GM12878 (cell line): Measurements from ENCODE around the gene DPYSL3. TPM values are rescaled to one million over a fixed set of nuclear protein-coding genes. Genes with fewer than 3 reads are reported as not detected.

Experiments
- ATAC-seq: fragments of 200-7000 bp; cut with Tn5 transposase; 3 replicates; pipeline ENCODE4 v1.9.1; 2020; ENCODE audit warnings: mild to moderate bottlenecking, moderate library complexity
- BruUV-seq: library from RNA; stranded (reverse); fragments of 400-500 nt; replicated peaks from 2 replicates; lab custom pipeline; 2021; lab: Mats Ljungman, UMichigan
- CTCF ChIA-PET: fragments of 300-600 bp; sonication (Branson Sonifier 250); formaldehyde crosslinking; extraction: SDS; loops from one replicate; lab custom pipeline; 2021; ENCODE audit warnings: inconsistent platforms; lab: Yijun Ruan, JAX
- POLR2A ChIA-PET: fragments of 350-600 bp; formaldehyde crosslinking; extraction: SDS; loops from one replicate; lab custom pipeline; 2021; ENCODE audit warnings: inconsistent platforms; lab: Charles Lee
- RAD21 ChIA-PET: fragments of 300-600 bp; sonication (Branson Sonifier 250); formaldehyde crosslinking; loops from one replicate; lab custom pipeline; 2023; ENCODE audit warnings: antibody characterized with exemption; ENCODE audit not compliant: unreplicated experiment; lab: Charles Lee
- SMC1A ChIA-PET: fragments of 300-600 bp; sonication (Branson Sonifier 250); formaldehyde crosslinking; loops from one replicate; lab custom pipeline; 2023; ENCODE audit not compliant: unreplicated experiment, uncharacterized antibody; lab: Charles Lee
- DNase-seq: peaks from one replicate; pipeline ENCODE4 v3.0.0-alpha.2; 2011; ENCODE audit warnings: low read depth, low spot score
- FAIRE-seq: peaks from 3 replicates; lab custom pipeline; 2011; peaks lifted over from hg19 to GRCh38; lab: Jason Lieb, UNC
- H2AFZ ChIP-seq: 2 replicates; pipeline ENCODE4 v1.6.0; 2011; ENCODE audit warnings: low read depth, low read length, control low read depth; ENCODE audit not compliant: control insufficient read depth
- H3K27ac ChIP-seq: 2 replicates; pipeline ENCODE4 v1.5.1; 2011; ENCODE audit warnings: control low read depth; ENCODE audit not compliant: control insufficient read depth, insufficient read depth
- H3K27me3 ChIP-seq, 2 experiments: replicated peaks in 1 of 2; 2 replicates each; pipeline versions ENCODE4 v1.6.0 to v1.6.1; 2011; ENCODE audit warnings: low read length in 1 of 2; ENCODE audit not compliant: control insufficient read depth in 2 of 2, insufficient read depth in 2 of 2
- H3K36me3 ChIP-seq, 2 experiments: 2 replicates each; pipeline ENCODE4 v1.5.1; 2011; ENCODE audit warnings: low read length in 1 of 2; ENCODE audit not compliant: control insufficient read depth in 2 of 2, insufficient read depth in 2 of 2
- H3K4me1 ChIP-seq: 2 replicates; pipeline ENCODE4 v1.6.1; 2011; ENCODE audit warnings: mild to moderate bottlenecking, low read length, moderate library complexity, mixed read lengths; ENCODE audit not compliant: control insufficient read depth, insufficient read depth
- H3K4me2 ChIP-seq: 2 replicates; pipeline ENCODE4 v1.6.0; 2011; ENCODE audit warnings: control low read depth; ENCODE audit not compliant: control insufficient read depth, insufficient read depth
- H3K4me3 ChIP-seq: fragments of 200-600 bp; sonication (generic); 2 replicates; pipeline ENCODE4 v1.5.1; 2016
- H3K79me2 ChIP-seq: 2 replicates; pipeline ENCODE4 v1.6.0; 2011; ENCODE audit warnings: low read length; ENCODE audit not compliant: control insufficient read depth, insufficient read depth
- H3K9ac ChIP-seq: 2 replicates; pipeline ENCODE4 v1.8.0; 2011; ENCODE audit warnings: low read length, control low read depth, mixed read lengths; ENCODE audit not compliant: control insufficient read depth, insufficient read depth
- H3K9me3 ChIP-seq: replicated peaks from 3 replicates; pipeline ENCODE4 v1.5.1; 2011; ENCODE audit warnings: mild to moderate bottlenecking, low read length; ENCODE audit not compliant: control insufficient read depth, insufficient read depth
- H4K20me1 ChIP-seq: 2 replicates; pipeline ENCODE4 v1.6.0; 2011; ENCODE audit not compliant: control insufficient read depth, insufficient read depth
- BCL3 ChIP-seq: IDR thresholded peaks from 2 replicates; pipeline ENCODE4 v1.6.1; 2011; ENCODE audit warnings: borderline replicate concordance, low read depth, mild to moderate bottlenecking, moderate library complexity, low read length; ENCODE audit not compliant: insufficient read depth, poor library complexity, severe bottlenecking
- CEBPB ChIP-seq, 2 experiments: fragments of 150-350 bp in 1 of 2; IDR thresholded peaks; 2 replicates each; pipeline ENCODE4 v1.6.1; 2012 to 2014; ENCODE audit warnings: low read depth in 2 of 2, low read length in 2 of 2, borderline replicate concordance in 1 of 2, inconsistent platforms in 1 of 2
- FOXK2 ChIP-seq: fragments of 450-650 bp; IDR thresholded peaks from 2 replicates; pipeline ENCODE4 v1.6.1; 2017; ENCODE audit warnings: mild to moderate bottlenecking, moderate library complexity
- JUNB ChIP-seq: IDR thresholded peaks from 2 replicates; pipeline ENCODE4 v1.6.1; 2016; ENCODE audit warnings: antibody characterized with exemption, mild to moderate bottlenecking
- KAT2A ChIP-seq: conservative IDR thresholded peaks from 2 replicates; pipeline ENCODE4 v1.6.1; 2011; ENCODE audit warnings: low read depth, low read length; ENCODE audit not compliant: control insufficient read depth
- MEF2B ChIP-seq: fragments of 450-650 bp; IDR thresholded peaks from 2 replicates; pipeline ENCODE4 v1.6.1; 2018; ENCODE audit warnings: mild to moderate bottlenecking, moderate library complexity; ENCODE audit not compliant: partially characterized antibody, poor library complexity, severe bottlenecking
- MYB ChIP-seq: fragments of 150-350 bp; IDR thresholded peaks from 2 replicates; pipeline ENCODE4 v1.6.1; 2014; ENCODE audit warnings: mild to moderate bottlenecking, low read depth, low read length, borderline replicate concordance
- NFXL1 ChIP-seq: fragments of 450-650 bp; IDR thresholded peaks from 2 replicates; pipeline ENCODE4 v1.6.1; 2017; ENCODE audit warnings: antibody characterized with exemption, mild to moderate bottlenecking, borderline replicate concordance
- SIX5 ChIP-seq: IDR thresholded peaks from 2 replicates; pipeline ENCODE4 v1.6.1; 2011; ENCODE audit warnings: mild to moderate bottlenecking, low read depth, low read length, moderate library complexity; ENCODE audit not compliant: severe bottlenecking
- SMAD5 ChIP-seq: IDR thresholded peaks from 2 replicates; pipeline ENCODE4 v1.6.1; 2016; ENCODE audit warnings: antibody characterized with exemption, low read depth
- USF2 ChIP-seq: IDR thresholded peaks from 2 replicates; pipeline ENCODE4 v1.6.1; 2011; ENCODE audit warnings: low read depth, low read length, improper control_type of control experiment, borderline replicate concordance
- ZSCAN29 ChIP-seq: fragments of 450-650 bp; IDR thresholded peaks from 2 replicates; pipeline ENCODE4 v1.6.1; 2017; ENCODE audit warnings: mild to moderate bottlenecking, moderate library complexity
- WGBS: methylation state at CpG from one replicate; pipeline ENCODE4 v1.1.6; 2016; ENCODE audit warnings: low lambda C conversion rate; ENCODE audit not compliant: insufficient replicate concordance, insufficient coverage; ENCODE audit errors: missing lambda C conversion rate; 5-methylcytosine and 5-hydroxymethylcytosine counted together
- in situ Hi-C: fragments of 300-500 bp; cut with MboI; formaldehyde crosslinking; loops from 9 replicates; pipeline ENCODE4 v1.14.3; 2018; ENCODE audit warnings: mixed read lengths
- intact Hi-C: fragments of 100-400 bp; cut with micrococcal nuclease; formaldehyde crosslinking; loops from one replicate; pipeline ENCODE4 v1.14.2; 2022; ENCODE audit not compliant: unreplicated experiment
- polyA plus RNA-seq, 11 experiments: library from polyadenylated mRNA; depleted of rRNA in 4 of 11; unstranded in 6 of 11; stranded (reverse) in 5 of 11; fragments of >200 nt; fragmentation: Nextera tagmentation in 4 of 11; fragmentation: Illumina TruSeq in 1 of 11; extraction: Ambion mirVana in 4 of 11; extraction: Trizol in 1 of 11; gene quantifications; 1 replicate in 1 of 11; 2 replicates in 10 of 11; pipeline versions ENCODE4 v1.2.1 to v1.2.3, GENCODE V29; 2011 to 2016; ENCODE audit warnings: inconsistent platforms in 2 of 11, missing spikeins in 2 of 11, low read depth in 1 of 11
- total RNA-seq, 4 experiments: library from RNA; depleted of rRNA in 3 of 4; stranded (reverse); fragments of >200 nt in 3 of 4; fragmentation: Illumina TruSeq in 1 of 4; extraction: Trizol in 1 of 4; gene quantifications; 2 replicates each; pipeline versions ENCODE4 v1.2.1 to v1.2.3, GENCODE V29; 2013 to 2021
- TF ChIP-seq, protein P1 (sequence below): fragments of 150-350 bp; IDR thresholded peaks from 2 replicates; pipeline ENCODE4 v1.6.1; 2014; ENCODE audit warnings: mild to moderate bottlenecking, low read depth, low read length

The DPYSL3 gene
- total and polyA plus RNA-seq, 10 of the 15 experiments (the other 5 are each of a cell fraction or from before 2014, with no cell fraction given) = 0.08 to 1.5 (median 0.45) TPM; not detected in 1

GRCh38 chr5:147509041-147509709, 693 bp downstream of the DPYSL3 start:
- intact Hi-C loops (no loop called here), in situ Hi-C loops (no loop called here)
- Histone ChIP-seq H3K4me3 (no peak overlapping the region), H3K4me2 (no peak overlapping the region), H3K79me2 (no peaks in the 10 kb centered on the region), H3K36me3 (no peaks in the 10 kb centered on the region), H3K4me1 (no peaks in the 10 kb centered on the region), H3K9me3 (no peaks in the 10 kb centered on the region), H2AFZ (no peak overlapping the region), H3K9ac (no peak overlapping the region), H3K27ac (no peak overlapping the region), H4K20me1 (no peaks in the 10 kb centered on the region), H3K27me3 (peaks cover 0 to 4% of the 10 kb centered on the region in 2 experiments; a peak in 2 of 4 replicates)
- no peak for TF ChIP-seq SMAD5
- TF ChIP-seq ZSCAN29 = no peak
- no peak for TF ChIP-seq FOXK2
- RAD21 ChIA-PET = no interaction called here
- SMC1A ChIA-PET = no interaction called here
- POLR2A ChIA-PET = no interaction called here
- no peak for FAIRE-seq
- CTCF ChIA-PET = interaction anchor here (0.8 kb wide), 1 partner anchor 15 kb away, joined by 3 read pairs; no protein-coding TSS in a partner anchor
- DNase-seq = no peak
- BruUV-seq = no TSS peak
- WGBS = 56% methylated on average over 44 of the region's 50 CpGs
- ATAC-seq = peak; percentile 31

DNA sequence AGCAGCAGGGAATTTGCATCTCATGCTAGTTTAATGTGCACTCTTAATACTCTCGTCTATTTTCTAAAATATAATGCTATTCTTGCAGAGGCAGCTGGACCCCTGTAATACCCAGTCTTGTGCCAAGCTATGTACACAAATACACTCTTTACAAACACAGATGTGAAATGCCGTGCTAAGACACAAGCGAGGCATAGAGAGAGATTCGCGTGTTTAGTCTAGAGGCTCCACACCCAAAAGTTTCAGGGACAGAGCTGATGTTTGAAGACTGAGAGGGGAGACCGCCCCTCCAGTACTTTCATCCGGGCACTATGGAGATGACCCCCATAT, 1.2 kb downstream of the DPYSL3 start:
- H2AFZ ChIP-seq = no peak overlapping the region
- SMC1A ChIA-PET = no interaction called here
- BruUV-seq = no TSS peak

More for the DNA sequence above, 1.2 kb downstream of the DPYSL3 start:
- Histone ChIP-seq H3K27me3 (peaks cover 0 to 4% of the 10 kb centered on the region in 2 experiments; a peak in 2 of 4 replicates), H4K20me1 (no peaks in the 10 kb centered on the region), H3K4me1 (no peaks in the 10 kb centered on the region), H3K4me2 (no peak overlapping the region), H3K79me2 (no peaks in the 10 kb centered on the region), H3K27ac (no peak overlapping the region), H3K9me3 (no peaks in the 10 kb centered on the region), H3K4me3 (no peak overlapping the region), H3K9ac (no peak overlapping the region), H3K36me3 (no peaks in the 10 kb centered on the region)
- intact Hi-C loops = no loop called here
- FAIRE-seq = no peak
- RAD21 ChIA-PET = no interaction called here
- ATAC-seq = no peak
- CTCF ChIA-PET = interaction anchor here (0.8 kb wide), 1 partner anchor 15 kb away, joined by 3 read pairs; no protein-coding TSS in a partner anchor
- no peak for DNase-seq
- no peak for TF ChIP-seq NFXL1
- no peak for TF ChIP-seq BCL3
- TF ChIP-seq CEBPB (IDR thresholded peaks at IDR 0.05; ENCODE audit: borderline replicate concordance in 1 of 2, low read depth in 2 of 2, low read length in 2 of 2) = no peak
- TF ChIP-seq JUNB = no peak
- TF ChIP-seq SIX5 = no peak
- no peak for TF ChIP-seq MYB
- TF ChIP-seq, protein P1, sequence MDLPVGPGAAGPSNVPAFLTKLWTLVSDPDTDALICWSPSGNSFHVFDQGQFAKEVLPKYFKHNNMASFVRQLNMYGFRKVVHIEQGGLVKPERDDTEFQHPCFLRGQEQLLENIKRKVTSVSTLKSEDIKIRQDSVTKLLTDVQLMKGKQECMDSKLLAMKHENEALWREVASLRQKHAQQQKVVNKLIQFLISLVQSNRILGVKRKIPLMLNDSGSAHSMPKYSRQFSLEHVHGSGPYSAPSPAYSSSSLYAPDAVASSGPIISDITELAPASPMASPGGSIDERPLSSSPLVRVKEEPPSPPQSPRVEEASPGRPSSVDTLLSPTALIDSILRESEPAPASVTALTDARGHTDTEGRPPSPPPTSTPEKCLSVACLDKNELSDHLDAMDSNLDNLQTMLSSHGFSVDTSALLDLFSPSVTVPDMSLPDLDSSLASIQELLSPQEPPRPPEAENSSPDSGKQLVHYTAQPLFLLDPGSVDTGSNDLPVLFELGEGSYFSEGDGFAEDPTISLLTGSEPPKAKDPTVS = no peak
- TF ChIP-seq MEF2B = no peak
- TF ChIP-seq KAT2A = no peak
- TF ChIP-seq USF2 = no peak
- 69% methylated on average over 7 of the region's 7 CpGs for WGBS
- POLR2A ChIA-PET = no interaction called here
- in situ Hi-C loops = no loop called here
